Skeletal muscle tissue (tissue), 5 donors: Measurements from ENCODE around the gene RELL1. TPM values are rescaled to one million over a fixed set of nuclear protein-coding genes. Genes with fewer than 3 reads are reported as not detected.

Source experiments
- H3K27ac ChIP-seq: one replicate; pipeline ENCODE4 v1.7.0; 2013; ENCODE audit warnings: mild to moderate bottlenecking, low read depth, low read length, inconsistent platforms
- H3K27me3 ChIP-seq, 3 donors: one replicate each; pipeline ENCODE4 v1.7.0; 2013; ENCODE audit warnings: low read length in 3 of 3; ENCODE audit not compliant: control insufficient read depth in 3 of 3, insufficient read depth in 3 of 3
- H3K36me3 ChIP-seq, 3 donors: one replicate each; pipeline ENCODE4 v1.7.0; 2013; ENCODE audit warnings: low read length in 3 of 3; ENCODE audit not compliant: control insufficient read depth in 3 of 3, insufficient read depth in 3 of 3
- H3K4me1 ChIP-seq, 3 donors: one replicate each; pipeline ENCODE4 v1.7.0; 2013; ENCODE audit warnings: low read length in 3 of 3, mild to moderate bottlenecking in 3 of 3; ENCODE audit not compliant: control insufficient read depth in 3 of 3, insufficient read depth in 3 of 3
- H3K4me3 ChIP-seq, 3 donors: one replicate each; pipeline ENCODE4 v1.7.0; 2013; ENCODE audit warnings: low read length in 3 of 3
- H3K9ac ChIP-seq, 3 donors: one replicate each; pipeline ENCODE4 v1.7.0; 2013; ENCODE audit warnings: low read length in 3 of 3, mild to moderate bottlenecking in 3 of 3, moderate library complexity in 2 of 3, low read depth in 1 of 3
- H3K9me3 ChIP-seq, 3 donors: one replicate each; pipeline ENCODE4 v1.7.0; 2013; ENCODE audit warnings: low read length in 3 of 3; ENCODE audit not compliant: control insufficient read depth in 3 of 3
- small RNA-seq: library from RNA; depleted of rRNA; stranded (forward); fragments of <200 nt; gene quantifications from one replicate; pipeline ENCODE3, GENCODE V24; 2014
- total RNA-seq: library from RNA; depleted of rRNA; stranded (reverse); fragments of >200 nt; gene quantifications from one replicate; pipeline ENCODE4 v1.2.3, GENCODE V29; 2014
- donor health status: Osteomylitis.

The RELL1 gene
- total RNA-seq, 1 donor from 2014 or later: 82.5 TPM

DNA sequence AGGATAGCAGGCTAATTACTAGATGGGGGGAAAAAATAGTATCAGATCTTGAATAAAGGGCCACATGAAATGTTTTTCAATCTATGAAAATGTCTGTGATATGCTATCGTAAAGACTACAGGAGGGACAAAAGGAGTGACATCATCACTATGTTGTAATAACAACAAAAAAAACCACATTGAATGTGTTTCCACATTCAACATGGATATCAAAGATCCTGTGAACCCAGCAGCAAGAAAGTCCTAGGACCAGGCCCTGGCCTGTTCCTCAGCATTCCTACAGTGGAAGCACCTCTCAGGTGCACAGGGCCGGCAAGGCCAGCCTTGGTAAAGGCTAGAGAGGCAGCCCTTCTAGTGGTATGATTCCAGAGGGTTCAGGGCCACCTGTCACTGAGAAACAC lies 118.3 kb downstream of the RELL1 start:
- H3K9ac ChIP-seq: no peak overlapping the region
- H3K27me3 ChIP-seq: no peaks in the 10 kb centered on the region
- H3K4me3 ChIP-seq: no peak overlapping the region
- H3K4me1 ChIP-seq: no peaks in the 10 kb centered on the region
- H3K36me3 ChIP-seq: no peaks in the 10 kb centered on the region
- H3K9me3 ChIP-seq: no peaks in the 10 kb centered on the region
- H3K27ac ChIP-seq: no peak overlapping the region

DNA sequence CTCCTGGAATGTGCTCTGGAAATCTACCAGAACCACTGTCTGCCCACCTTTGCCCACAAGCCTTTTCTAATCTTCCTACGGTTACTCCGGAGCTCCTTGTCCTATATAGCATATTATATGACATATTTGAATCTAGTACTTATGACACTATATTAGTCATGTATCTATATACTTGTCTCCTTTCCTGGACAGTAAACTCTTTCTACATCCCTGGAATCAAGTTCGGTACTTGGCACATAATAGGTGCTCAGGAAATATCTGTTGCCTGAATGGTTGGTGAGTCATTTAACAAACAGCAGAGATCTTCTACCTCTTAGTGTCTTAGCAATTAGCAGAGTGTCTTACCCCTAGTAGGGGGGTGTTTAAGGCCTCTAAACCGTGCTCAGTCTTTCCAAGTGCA lies 123.6 kb downstream of the RELL1 start:
- Histone ChIP-seq H3K9ac (no peak overlapping the region), H3K4me3 (no peak overlapping the region), H3K36me3 (no peaks in the 10 kb centered on the region), H3K27me3 (no peaks in the 10 kb centered on the region), H3K9me3 (no peaks in the 10 kb centered on the region), H3K4me1 (no peaks in the 10 kb centered on the region), H3K27ac (no peak overlapping the region)

DNA sequence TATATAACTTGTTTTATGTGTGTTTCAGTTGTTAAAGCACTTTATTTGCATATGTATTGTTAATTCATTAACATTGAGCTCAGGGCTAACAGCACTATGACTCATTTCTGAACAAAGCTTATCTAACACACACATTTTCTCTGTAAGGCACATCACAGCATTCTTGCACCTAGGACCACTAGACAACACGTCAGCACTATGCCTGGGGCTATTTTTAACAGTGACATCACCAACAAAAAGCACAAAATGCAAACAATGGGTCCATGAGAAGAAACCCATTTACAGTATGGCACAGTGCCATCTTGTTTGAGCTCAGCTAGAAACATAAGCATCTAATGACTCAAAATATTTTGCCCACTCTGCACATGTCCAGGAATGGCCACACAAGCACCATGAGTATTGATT lies 124.4 kb downstream of the RELL1 start:
- no peak overlapping the region for H3K27ac ChIP-seq
- no peak overlapping the region for H3K9ac ChIP-seq
- no peaks in the 10 kb centered on the region for H3K27me3 ChIP-seq
- no peaks in the 10 kb centered on the region for H3K4me1 ChIP-seq
- no peaks in the 10 kb centered on the region for H3K9me3 ChIP-seq
- no peaks in the 10 kb centered on the region for H3K36me3 ChIP-seq
- H3K4me3 ChIP-seq: no peak overlapping the region

DNA sequence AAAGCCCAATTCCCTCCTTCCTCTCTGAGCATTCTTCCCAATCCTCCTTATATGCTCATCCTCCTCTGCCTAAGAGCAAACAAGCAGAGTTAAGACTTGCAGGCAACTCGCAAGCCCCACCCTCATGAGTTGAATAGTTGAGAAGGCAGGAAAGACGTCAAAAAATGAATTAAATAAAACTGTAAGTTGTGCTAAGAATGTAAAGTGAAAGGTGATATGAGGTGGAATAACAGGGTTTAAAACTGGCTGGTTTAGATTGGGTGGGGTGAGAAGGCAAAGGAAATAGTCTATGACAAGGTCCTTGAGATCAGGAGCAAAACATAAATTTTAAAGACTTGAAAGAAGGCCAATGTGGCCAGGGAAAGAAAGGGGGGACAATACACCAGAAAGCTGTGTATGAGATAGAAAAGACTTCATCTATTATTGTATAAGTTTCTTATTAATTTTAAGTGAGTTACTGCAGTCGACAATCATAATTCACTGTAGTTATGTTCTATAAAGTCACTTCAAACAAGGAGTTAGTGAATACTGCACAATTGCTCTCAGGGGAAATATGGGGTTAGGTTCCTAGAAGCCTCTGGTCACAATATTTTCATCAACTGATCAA lies 124.9 kb downstream of the RELL1 start:
- Histone ChIP-seq H3K4me3 (no peak overlapping the region), H3K27me3 (no peaks in the 10 kb centered on the region), H3K9ac (no peak overlapping the region), H3K9me3 (no peaks in the 10 kb centered on the region), H3K36me3 (no peaks in the 10 kb centered on the region), H3K4me1 (no peaks in the 10 kb centered on the region), H3K27ac (no peak overlapping the region)

Small RNA genes lying within 50 kb of the gene (small RNA-seq; reads per million reads assigned to genes)
- not detected for gene RF00019

Other genes with a start within 250 kb of the RELL1 start
- 5.7 TPM for gene PGM2, start 140.3 kb upstream of the RELL1 start, total RNA-seq
- 54.3 TPM for gene TBC1D1, start 204.7 kb upstream of the RELL1 start, total RNA-seq